ENCODE data around the gene SENP8.

SENP8 gene

DNA sequence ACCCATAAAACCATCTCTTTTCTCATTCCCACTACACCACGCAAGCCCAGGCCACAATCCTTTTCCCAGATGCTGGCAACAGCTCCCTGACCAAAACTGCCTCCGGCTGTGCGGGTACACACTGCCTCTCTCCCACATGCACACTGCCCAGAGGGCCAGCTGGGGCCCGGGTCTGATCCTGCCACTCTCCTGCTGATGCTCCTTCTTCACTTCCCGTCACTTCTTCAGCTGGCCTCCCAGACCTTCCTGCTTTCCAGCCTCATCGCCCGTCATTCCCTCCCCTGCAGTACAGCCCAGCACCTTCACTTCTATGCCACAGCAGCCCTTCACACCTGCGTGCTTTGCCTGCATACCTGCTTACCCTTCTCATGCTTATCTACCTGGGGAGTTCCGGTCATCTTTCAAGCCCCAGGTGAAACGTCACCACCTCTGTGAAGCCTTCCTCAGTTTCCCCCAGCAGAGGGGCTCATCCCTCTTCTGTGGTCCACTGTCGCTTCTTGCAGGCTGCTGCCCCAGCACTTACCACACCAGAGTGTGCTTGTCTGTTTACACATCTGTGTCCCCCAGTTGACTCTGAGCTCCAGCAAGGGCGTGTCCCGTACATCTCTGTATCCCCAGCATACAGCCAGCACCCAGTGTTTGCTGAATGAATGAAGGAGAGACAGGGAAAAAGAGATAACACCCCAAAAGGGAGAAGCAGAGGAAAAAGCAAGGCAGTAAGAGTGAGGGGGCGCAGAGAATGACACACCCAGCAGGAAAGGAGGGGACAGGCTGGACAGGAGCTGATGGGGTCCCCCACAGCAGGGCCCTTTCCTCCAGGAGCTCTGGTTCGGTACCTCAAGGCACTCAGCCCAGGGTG lies 57.2 kb downstream of the SENP8 start:
- DNase-seq (ENCODE audit: low spot score) = no peak

DNA sequence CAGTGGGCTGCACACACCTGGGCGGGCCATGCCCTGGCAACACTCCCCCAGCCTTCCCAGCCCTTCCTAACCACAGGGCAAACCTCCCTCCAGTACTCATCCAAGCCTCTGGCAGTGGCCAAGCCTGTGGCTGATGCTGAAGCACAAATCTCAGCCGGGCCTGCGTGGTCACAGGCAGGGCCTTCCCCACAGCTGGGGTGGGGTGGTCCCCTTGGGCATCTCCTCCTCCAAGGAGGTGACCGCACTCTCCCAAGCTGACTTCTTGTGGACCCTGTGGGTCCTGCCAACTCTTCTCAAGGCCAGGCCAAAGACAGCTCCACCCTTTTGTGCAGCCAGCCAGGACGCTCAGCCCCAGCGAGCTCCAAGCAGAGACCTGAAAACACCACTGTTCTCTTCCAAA lies 58.0 kb downstream of the SENP8 start:
- no peak for DNase-seq (ENCODE audit: low spot score)

DNA sequence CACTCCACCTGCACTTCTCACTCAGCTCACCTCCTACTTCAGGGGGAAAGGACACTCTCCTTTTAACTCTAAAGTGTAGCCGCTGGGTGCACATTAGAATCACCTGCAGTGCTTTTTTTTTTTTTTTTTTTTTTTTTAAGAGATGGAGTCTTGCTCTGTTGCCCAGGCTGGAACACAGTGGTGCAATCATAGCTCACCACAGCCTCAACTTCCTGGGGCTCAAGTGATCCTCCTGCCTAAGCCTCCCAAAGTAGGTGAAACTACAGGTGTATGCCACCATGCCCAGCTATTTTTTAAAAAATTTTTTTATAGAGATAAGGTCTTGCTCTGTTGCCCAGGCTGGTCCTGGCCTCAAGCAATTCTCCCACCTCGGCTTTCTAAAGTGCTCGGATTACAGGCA lies 58.5 kb downstream of the SENP8 start:
- DNase-seq (ENCODE audit: low spot score) = no peak

DNA sequence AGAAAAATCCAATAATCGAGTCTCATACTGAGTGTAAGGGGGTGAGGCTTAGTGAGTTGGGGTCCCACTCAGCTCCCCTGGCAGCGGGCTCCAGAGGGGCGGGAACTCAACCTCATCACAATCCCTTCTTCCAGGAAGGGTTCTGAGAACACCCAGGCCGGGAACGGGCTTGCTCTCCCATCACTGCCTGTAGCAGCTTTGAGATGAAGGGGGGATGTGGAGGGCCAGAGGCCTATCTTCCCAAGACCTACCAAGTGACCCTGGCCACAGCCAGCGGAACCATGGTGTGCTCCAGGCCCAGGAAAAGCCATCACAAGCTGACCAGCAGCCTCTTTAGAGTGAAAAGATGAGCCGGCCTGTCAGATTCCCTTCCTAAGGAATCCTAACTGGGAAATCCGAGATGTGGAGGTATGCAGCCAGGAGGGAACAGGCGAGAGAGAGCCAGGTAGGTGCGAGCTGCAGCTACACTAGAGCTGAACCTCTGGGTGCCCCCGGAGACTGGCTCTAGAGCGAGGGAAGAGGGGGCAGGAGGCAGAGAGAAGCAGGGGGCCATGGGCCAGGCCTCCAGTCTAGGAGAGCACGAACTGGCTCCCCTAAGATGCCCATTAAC lies 60.9 kb downstream of the SENP8 start:
- peak; percentile 41 for DNase-seq (ENCODE audit: low spot score)

DNA sequence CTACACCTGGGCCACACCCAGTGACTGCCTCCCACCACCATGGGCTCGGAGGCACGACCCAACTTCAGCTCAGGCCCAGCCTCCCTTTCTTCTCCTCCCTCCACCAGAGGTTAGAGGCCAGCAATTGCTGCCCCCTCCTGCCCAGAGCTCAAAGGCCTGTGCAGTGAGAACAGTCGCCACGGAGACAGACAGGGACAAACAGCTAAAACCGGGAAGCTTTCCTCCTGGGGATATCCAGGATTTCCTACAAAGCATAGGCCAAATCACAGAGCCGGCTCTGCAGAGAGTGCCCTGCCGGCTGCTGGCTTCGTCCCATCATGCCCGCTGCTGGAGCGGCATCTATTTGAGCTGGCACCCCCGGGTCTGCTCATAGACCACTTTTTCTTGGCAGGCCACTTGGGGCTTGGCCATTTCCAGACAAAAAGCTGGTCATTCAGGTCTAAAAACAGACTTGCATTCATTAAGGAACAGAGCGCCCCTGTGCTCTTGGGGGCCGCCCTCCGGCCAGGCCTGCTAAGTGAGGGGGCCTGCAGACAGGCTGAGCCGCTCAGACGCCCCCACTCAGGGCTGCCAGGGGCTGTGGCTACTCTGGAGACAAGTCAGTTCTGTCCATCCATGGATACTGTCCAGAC lies 61.9 kb downstream of the SENP8 start:
- DNase-seq (ENCODE audit: low spot score) = peak; percentile 64

DNA sequence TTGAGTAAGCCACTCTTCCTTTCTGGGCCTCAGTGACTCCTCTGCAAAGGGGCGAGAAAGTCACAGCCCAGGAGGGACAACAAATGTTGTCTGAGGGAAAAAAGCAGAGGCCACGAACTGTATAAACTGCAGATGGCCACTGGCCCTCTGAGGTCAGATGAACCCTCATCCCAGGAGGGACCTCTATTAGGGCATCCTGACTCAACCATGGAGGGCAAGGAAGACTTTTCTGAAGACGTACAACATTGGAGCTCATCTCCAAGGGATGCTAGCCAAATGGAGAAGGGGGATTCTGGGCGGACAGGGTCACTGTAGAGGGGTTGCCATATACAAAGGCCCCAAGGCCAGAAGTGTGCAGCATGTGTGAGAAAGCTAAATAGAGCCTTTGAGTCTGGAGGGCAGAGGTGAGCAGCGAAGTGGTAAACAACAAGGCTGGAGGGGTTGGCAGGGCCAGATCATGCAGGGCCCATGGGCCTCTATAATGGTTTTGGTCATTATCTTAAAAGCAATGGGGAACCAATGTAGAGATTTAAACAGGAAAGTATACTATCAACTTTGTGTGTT lies 62.6 kb downstream of the SENP8 start:
- DNase-seq (ENCODE audit: low spot score) = peak; percentile 51

DNA sequence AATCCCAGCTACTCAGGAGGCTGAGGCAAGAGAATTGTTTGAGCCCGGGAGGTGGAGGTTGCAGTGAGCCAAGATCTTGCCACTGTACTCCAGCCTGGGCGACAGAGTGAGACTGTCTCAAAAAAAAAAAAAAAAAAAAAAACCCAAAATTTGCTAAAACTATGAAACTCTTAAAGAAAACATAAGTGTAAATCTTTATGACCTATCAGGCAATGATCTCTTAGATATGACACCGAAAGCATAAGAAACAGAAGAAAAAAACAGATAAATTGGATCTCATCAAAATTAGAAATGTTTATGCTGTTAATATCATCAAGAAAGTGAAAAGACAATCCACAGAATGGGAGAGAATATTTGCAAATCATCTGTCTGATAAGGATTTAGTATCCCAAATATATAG lies 64.0 kb downstream of the SENP8 start:
- DNase-seq (ENCODE audit: low spot score) = no peak

DNA sequence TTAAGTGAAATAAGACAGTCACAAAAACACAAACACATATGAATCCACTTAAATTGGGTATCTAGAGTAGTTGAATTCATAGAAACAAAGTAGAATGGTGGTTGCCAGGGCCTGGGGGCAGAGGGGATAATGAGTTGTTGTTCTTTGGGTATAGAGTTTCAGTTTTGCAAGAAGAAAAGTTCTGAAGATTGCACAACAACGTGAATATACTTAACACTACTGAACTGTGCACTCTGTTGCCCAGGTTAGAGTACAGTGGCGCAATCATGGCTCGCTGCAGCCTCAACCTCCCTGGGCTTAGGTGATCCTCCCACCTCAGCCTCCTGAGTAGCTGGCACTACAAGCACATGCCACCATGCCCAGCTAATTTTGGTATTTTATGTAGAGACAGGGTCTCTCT lies 64.5 kb downstream of the SENP8 start:
- DNase-seq (ENCODE audit: low spot score) = peak; percentile 33

DNA sequence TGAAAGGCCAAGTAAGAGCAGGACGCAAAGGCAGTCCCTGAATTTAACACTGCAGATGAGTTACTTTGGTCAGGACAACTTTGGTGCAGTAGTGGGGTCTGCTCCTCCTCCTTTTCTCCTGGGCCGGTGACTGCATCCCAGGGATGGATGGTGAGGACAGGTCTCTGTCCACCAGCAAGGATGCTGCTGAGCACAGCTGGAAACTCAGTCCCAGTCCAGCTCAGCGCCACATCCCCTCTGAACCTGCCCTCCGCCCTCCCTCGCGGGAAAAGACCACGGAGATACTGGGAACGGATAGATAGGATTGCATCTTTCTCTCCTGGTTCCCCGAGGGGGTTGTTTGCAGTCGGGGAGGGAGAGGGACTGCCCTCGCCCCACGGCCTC lies 65.6 kb downstream of the SENP8 start:
- no peak for DNase-seq (ENCODE audit: low spot score)

DNA sequence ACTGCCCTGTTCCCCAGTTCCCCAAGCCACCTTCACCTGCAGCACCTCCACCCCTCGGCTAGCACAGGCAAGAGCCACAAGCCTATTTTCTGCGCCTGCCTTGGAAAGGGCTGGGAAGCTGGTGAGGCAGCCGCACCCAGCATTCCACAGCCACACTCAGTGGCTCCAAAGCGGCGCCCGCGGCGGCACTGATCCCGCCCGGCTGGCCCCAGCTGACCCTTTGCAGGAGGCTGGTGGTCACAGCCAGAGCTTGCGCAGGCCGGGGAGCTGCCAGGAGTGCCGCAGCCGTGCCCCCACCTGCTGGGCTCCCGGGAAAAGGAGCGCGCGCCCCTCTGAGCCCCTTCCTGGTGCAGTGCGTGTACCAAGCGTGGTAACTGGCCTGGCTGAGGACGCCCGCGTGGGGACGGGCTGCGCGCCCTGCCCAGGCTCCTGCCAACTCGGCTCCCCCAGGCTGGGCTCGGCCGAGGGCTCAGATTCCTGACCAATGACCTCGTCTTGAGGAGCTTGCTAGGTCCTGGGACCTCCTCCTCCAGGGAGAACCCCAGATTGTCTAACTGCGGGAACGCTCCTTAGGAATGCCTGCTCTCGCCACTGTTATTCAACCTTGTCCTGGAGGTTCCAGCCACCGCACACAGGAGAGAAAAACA lies 66.1 kb downstream of the SENP8 start:
- DNase-seq (ENCODE audit: low spot score) = peak; percentile 64

DNA sequence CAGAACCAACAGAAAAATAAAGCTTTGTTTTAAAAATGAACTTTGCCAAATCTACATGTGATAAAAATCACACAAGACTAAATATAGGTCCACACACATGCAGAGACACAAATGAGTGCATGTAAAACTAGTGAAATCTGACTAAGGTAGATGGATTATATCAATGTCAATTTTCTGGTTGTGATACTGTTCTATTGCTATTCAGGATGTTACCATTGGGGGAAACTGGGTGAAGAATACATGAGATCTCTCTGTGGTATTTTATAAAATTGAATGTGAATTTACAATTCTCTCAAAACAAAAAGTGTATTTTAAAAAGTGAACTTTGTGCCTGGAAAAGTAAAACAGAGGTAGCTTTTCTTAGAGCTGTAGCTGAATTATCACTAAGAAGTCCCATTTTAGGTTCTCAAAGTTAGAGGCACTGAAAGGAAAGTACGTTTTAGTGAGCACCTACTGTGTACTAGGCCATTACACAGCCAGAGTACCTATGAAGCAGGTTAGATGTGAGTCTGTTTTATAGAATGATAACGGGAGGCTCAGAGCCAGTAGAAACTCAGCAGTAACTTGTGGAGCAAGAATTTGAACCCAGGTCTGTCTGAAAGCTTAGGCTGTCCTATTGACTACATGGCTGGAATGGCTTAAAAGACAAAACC lies 71.2 kb downstream of the SENP8 start:
- DNase-seq (ENCODE audit: low spot score) = no peak

DNA sequence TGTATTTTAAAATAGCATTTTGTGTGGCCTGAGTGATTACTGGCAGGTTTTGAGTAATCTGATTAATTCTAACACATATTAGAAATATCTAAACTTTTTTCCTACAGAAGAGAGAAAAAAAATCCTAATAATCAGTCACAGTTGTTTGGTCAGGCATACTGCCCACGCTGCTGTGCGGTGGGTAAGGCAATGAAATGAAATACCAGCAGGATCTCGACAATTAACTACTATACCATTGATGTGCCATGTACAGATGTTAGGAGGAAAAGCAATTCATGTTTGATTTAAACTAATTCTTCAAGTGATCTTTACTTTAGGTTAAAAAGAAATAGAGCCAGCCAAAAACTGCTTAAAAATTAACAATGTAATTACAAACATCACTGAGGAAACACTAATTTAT lies 74.2 kb downstream of the SENP8 start:
- DNase-seq (ENCODE audit: low spot score) = no peak

All from left forelimb (tissue), 1 donor.